SK-N-SH (cell line): ENCODE data around the gene GPR107.

ENCODE experiments used
- CTCF ChIP-seq: fragments of 200-600 bp; sonication (generic); IDR thresholded peaks from 2 replicates; pipeline ENCODE4 v1.6.1; 2017; ENCODE audit warnings: antibody characterized with exemption, mild to moderate bottlenecking, moderate library complexity
- FOSL2 ChIP-seq: IDR thresholded peaks from 2 replicates; pipeline ENCODE4 v1.4.0; 2012; ENCODE audit warnings: low read depth, mild to moderate bottlenecking, moderate library complexity, borderline replicate concordance
- FOXM1 ChIP-seq: IDR thresholded peaks from 2 replicates; pipeline ENCODE4 v1.4.0; 2012; ENCODE audit warnings: low read depth, mild to moderate bottlenecking
- RFX5 ChIP-seq: IDR thresholded peaks from 2 replicates; pipeline ENCODE4 v1.6.1; 2012; ENCODE audit warnings: mild to moderate bottlenecking, improper control_type of control experiment, low read length

- no peak for TF ChIP-seq CTCF
- TF ChIP-seq FOSL2: no peak
- TF ChIP-seq FOXM1: no peak
- TF ChIP-seq RFX5: no peak
Observed at GRCh38 chr9:130084337-130084736, 30.6 kb downstream of the GPR107 start.
